Measurements from ENCODE around the gene GCK.

GCK gene

DNA sequence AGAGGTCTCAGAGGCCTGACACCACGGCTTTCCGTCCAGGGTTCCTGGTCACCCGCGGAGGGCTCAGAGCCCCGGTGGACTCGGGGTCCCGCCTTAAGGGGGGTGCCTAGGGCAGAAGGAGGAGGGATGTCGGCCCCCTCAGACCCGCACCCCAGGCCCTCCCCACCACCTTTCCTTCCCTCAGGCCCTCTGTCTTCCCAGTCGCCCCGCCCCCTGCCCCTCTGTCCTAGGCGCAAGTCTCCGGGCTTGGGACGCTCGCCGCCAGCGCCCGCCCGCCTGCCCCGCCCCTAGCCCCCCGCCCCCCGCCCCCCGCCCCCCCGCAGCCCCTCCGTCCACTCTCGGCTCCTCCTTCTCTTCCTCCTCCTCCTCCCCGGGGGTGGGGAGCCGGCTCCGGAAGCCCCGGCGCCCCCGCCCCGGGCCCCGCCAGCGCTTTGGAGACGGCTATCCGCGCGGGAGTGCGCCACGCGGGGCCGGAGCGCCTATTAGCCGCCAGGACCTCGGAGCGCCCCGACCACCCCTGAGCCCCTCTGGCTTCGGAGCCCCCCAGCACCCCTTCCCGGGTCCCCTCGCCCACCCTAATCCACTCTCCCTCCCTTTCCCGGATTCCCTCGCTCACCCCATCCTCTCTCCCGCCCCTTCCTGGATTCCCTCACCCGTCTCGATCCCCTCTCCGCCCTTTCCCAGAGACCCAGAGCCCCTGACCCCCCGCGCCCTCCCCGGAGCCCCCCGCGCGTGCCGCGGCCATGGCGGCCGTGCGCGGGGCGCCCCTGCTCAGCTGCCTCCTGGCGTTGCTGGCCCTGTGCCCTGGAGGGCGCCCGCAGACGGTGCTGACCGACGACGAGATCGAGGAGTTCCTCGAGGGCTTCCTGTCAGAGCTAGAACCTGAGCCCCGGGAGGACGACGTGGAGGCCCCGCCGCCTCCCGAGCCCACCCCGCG is 85.0 kb downstream of the GCK start, which contains the start of gene AEBP1:
TSS of gene AEBP1 (plus strand) at position 423 of the 937 bp plus-strand sequence. CDS start at position 744, 321 bp downstream.
- DNase-seq: no peak

DNA sequence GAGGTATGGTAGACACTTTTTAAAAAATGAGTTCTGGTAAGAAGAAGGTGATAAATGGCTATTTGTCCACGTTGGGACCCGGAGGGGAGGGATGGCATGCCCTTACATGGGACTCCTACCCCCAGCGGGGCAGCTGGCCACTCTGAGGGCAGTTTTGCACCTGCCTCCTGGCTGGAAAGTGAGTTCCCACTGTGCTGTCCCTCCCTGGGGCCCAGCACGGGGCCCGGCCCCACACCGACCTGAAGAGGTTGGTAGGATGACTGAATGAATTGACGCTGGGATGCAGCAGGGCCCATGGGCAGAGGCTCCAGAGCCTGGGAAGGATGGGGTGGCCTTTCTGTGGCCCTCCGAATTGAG is 85.7 kb downstream of the GCK start:
- peak; percentile 39 for DNase-seq

DNA sequence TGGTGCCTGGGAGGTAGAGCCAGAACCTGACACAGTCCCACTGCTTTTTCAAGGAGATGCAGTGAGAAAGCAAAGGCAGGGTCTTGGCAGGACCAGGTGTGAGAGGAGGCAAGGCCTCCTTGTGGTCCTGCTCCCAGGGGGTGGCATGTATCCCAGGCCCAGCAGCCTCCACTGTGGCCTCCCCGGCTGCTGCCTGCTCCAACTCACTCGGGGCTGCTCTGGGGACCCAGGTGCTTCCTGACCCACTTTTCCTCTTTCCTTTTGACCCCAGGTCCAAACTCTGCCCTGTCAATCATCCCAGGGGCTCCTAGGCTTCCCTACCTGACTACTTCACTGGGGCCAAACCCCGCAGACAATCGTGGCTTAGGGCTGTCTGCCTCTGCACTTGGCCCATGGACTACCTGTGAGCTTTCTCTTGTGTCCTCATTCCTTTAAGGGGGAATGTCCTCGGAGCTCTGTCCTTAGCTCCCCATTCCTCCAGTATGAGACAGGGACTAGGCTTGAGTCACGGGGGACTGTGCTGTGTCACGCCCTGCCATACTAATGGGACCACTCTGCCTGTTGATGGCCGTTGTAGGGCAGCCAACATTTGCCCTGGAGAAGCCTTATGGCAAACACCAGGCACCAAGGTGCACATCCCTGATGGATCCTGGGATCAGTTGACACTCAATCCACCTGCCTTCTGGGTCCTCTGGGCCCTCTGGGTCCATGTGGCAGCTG is 86.2 kb downstream of the GCK start:
- no peak for DNase-seq

DNA sequence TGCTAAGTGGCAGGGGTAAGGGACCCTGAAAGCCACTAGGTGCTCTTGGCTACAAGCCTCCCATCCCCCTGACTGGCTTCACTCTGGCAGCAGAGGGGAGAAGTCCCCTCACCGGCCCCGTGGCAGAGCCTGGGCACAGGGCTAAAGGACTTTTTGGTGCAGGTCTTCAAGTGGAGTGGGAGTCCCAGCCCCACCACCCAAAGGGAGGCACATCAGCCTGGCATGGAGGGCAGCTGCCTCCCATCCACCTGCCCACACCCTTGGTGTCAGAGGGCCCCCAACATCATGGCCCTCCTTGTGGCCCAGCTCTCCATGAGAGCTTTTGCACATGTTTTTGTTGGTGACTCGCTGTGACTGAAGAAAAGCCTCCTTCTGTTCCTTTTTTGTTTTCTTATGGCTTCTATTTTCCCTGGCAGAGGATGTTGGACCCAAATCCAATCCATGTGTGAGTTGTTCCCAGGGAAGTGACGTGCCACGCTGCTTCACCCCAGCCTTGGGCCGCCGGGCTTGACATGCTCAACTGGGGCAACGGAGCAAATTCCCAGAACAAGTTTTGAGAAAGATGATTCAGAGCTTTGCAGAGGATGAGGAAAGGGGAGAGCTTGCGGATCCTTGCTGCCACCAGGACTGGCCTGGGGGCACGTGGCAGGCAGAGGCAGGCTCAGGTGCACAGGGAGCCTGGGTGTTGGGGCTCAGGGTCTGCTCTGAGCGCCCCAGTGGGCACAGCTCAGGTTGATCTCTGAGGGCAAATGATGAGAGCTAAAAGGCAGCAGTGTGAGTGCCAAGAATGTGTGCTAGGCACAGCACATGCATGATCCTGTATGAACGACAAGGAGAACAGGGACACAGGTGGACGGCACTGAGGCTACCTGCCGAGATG is 87.0 kb downstream of the GCK start:
- DNase-seq: no peak

DNA sequence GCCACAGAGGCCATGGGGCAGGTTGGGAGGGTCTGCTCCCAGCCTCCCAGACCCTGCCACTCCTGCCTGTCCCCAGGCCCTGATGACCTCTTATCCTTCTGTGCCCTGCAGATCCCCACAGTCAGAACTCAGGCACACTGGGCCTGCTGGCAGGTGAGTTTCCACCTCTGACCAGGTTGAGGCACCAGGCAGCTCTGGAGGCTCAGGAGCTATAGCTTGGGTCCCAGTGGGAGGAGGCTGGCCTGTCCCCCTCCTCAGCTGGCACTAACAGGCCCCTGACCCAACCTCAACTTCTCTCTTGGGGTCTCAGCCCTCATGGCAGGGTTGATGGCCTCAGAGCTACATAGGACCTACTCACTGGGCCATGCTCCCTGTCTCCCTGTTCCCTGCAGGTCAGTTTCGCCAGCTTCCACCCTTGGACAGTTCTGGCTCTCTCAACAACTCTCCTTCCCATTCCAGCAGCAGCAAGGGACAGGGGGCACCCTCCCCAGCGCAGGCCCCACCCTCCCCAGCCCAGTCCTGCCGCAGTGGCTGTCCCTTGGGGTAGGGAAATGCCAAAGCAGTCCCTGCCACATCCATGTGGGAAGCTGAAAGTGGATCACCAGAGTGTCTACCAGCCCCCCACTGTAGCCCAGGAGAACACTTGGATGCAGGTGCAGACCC is 87.8 kb downstream of the GCK start:
- no peak for DNase-seq

DNA sequence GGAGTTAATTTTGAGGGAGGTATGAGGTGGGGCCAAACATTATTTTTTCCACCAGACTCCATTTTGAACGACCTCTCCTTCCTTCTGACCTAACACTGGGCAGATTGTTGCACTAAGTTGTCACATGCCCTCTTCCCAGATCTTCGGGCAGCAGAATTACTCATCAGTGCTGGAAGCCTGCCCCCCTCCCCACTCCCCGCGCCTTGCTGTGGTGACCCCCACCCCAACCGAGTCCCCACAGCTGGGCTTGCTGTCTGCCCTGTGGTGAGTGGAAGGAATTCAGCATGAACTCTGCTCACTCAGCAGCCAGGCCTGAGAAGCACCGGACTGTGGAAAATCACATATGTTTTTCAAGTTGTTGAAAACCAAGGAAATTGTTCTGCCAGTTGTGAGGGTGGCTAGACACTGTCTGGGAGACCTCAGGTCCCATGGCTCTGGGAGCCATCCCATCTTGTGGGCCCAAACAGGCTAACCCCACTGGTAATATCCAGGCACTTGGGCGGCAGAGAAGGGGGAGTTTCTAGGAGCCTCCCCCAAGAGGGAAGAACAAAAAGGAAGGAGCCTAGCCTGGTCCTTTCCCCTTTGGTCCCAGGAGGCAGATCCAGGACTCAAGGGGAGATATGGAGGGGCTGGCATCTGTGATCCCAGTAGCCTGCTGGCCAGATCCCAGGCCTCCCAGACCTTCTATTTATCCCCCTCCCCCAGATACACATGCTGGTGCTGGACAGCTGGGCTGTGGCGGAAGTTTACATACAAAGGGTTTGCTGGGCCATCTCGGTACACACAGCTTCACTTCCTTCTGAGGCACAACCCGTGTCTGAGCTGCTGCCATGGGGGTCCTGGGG is 88.6 kb downstream of the GCK start:
- DNase-seq: no peak

DNA sequence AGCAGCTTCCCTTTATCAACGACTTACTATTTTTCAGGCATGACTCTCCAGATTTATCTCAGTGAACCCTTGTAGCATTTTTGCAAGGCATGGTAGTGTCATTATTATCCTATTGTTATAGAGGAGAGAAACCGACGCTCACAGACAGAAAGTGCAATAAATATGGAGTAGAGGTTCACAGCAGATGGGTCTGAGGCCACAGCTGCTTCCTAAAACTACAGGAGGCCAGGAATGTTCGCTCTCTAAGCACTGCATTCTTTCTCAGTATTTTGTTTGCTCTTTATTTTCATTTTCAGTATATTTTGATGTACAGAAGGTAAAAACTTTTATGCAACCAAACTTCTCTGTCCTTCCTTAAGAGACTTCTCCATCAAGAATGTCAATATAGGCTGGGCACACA is 89.6 kb downstream of the GCK start:
- DNase-seq: no peak

DNA sequence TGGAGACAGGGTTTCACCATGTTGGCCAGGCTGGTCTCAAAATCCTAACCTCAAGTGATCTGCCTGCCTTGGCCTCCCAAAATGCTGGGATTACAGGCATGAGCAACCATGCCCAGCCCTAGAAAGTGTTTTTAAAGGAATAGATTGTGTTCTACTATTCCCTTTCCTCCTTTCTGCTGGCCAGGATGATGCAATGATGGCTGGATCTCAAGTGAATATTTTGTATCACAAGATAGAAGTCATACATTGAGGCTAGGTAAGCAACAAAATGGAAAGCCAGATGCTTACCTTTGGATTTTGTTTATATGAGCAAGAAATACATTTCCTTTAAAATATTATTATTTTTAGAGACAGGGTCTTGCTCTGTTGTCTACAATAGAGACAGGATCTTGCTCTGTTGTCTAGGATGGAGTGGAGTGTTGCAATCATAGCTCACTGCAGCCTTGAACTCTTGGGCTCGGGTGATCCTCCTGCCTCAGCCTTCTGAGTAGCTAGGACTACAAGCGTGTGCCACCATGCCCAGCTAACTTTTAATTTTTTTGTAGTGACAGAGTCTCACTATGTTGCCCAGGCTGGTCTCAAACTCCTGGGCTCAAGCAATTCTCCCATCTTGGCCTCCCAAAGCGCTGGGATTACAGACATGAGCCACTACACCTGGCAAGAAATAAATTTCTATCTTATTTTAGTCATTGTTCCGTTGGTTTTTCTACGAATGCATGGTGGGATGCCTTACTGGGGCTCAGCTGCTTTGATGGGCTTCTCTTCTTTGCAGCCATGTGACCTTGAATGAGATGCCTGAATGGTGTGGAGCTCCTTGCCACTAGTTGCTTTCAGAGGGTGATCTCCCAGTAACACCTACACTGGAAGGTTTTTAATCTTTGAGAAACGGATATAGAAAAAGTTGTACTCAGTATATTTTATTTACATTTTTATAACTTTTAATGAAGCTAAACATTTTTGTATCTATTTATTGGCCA is 90.9 kb downstream of the GCK start:
- DNase-seq: no peak

DNA sequence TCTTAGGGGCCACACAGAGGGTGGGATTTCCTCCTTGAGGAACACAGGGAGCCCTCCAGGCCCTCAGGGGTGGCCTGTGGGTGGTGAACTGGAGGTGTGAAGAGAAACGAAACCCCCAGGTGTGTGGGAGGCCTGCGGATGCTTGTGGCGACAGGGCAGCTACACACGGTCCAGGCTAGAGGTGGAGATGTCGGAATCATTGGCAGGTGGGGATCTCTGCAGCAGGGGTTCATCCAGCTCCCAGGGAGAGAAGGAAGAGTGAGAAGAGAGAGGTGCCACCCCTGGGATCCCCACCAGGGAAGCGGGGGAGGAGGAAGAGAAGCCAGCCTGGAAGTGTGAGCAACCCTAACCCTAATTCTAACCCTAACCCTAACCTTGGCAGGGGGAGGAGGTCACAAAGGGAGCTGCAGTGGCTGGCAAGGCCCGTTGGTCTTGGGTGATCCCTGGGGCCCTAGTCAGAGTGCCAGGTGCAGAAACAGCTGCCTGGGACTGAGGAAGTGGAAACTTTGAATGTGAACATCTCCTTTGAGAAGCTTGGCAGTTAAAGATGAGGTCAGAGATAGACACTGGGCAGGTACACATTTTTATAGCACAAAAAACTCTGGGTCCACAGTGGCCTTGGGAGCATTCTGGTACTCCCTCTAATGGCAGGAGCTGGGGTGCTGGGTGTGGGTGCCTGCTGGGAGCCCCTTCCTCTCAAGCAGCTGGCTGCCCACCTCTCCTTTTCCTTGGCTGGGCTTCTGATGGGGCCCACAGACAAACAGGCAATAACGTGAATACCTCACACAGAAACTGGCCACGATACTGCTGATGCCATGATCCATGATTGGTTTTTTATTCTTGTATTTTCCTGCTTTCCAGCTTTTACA is 91.9 kb downstream of the GCK start:
- no peak for DNase-seq

DNA sequence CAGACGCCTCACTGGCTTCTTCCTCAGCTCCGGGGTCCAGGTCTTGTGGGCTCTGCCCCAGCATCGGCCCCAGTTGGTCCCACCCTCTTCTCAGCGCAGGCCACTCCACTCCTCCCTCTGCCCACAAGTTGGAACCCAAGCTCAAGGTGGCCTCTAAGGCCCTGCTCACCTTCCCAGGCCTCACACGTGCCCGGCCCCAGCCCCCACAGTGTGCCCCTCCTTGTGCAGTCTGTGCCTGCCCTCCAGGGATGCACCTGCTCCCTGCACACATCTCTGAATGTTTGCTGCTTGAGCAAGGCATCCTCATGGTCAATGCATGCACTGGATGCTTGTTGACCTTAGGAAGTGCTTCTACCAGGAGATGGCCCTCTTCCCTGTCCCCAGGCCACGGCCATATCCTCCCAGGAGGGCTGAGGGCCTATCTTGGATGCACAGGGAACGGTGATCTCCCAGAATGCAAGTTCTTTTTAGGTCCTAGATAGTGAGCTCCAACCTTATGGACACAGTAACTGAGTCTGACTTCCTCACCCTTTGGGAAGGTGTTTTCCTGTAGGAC is 92.8 kb downstream of the GCK start:
- DNase-seq: no peak

DNA sequence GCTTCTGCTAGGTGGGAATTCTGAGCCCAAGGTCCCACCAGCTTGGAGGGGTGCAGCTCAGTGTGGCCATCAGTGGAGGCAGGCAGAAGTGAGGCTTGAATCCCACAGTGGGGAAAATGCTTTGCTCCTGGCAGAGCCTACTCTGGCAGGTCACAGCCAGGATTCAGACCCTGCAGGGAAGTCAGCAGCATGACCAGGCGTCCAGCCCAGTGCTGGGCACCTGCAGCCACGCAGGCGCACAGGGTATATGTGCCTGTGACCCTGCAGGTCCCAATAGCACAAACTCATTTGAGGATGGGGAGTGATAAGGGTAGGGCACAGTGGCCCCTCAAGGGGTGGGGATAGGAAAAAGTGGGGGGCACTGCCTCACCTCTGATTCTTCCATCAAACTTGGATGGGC is 93.5 kb downstream of the GCK start:
- DNase-seq: no peak

DNA sequence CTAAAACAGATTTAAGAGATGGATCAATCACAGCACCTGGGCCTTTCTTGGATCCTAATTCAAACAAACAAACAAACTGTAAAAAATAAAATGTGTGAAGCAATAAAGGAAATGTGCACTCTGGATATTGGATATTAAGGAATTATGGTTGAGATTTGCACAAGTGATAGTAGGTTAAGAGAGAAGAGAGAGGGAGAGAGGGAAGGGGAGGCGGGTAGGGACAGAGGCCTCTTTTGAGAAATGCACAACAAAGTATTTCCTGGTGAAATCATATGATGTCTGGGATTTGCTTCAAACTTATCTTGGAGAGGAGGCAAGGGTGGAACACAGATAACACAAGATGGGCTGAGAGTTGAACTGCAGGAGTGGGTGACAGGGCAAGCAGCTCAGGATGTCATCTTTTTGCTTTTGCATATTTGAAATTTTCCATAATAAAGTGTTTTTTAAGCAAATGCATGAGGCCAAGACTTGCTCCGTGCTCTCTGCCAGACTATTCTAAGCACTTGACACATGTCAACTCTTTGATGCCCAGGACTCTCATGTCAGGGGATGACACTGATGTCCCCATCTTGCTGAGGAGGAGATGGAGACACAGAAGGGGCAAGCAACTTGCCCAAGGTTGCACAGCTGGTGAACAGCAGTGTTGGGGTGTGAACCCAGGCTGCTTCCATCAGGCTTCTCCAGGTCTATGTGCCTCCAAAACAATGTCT is 94.2 kb downstream of the GCK start:
- DNase-seq: no peak

DNA sequence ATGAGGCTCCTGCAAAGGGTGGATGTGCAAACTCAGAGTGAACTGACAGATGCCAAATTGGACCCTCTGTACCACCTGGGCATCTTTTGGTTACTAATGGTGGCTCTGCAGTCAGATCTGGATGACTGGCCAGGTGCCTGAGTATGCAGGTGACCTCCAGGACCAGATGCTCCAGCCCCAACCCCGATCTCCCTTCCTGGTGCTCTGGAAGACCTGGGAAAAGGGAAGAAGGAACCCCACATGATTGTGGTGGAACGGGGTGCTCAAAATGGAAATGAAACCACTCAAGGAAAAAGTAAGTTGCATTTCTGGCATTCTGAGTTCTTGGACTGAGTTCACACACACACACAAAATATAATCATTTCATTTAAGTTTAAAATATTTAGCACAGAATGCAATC is 94.9 kb downstream of the GCK start:
- DNase-seq: no peak

Measured in right kidney (tissue), 1 donor.